OCI-LY7 (cell line): ENCODE measurements around the gene GTF2B. TPM values are rescaled to one million over a fixed set of nuclear protein-coding genes. Genes with fewer than 3 reads are reported as not detected.

Experiments used
- BruUV-seq: library from RNA; stranded (reverse); fragments of 400-500 nt; replicated peaks from 2 replicates; lab custom pipeline; 2021; lab: Mats Ljungman, UMichigan
- CTCF ChIA-PET: fragments of 300-600 bp; sonication (Branson Sonifier 250); formaldehyde crosslinking; loops from one replicate; lab custom pipeline; 2022; ENCODE audit warnings: antibody characterized with exemption; ENCODE audit not compliant: unreplicated experiment; lab: Charles Lee
- POLR2A ChIA-PET: fragments of 300-600 bp; sonication (Branson Sonifier 250); formaldehyde crosslinking; loops from one replicate; lab custom pipeline; 2022; ENCODE audit warnings: antibody characterized with exemption; lab: Charles Lee
- DNase-seq: peaks from one replicate; pipeline ENCODE4 v3.0.0-alpha.2; 2015; ENCODE audit warnings: low spot score
- H2AFZ ChIP-seq: fragments of 200-600 bp; sonication (generic), shearing (Covaris generic); 2 replicates; pipeline ENCODE4 v1.6.1; 2014; ENCODE audit warnings: mild to moderate bottlenecking, antibody characterized with exemption, low read length, moderate library complexity
- H3K27ac ChIP-seq: fragments of 200-600 bp; sonication (generic); 2 replicates; pipeline ENCODE4 v1.5.1; 2014; ENCODE audit warnings: mixed run types, low read depth, mild to moderate bottlenecking, moderate library complexity, low read length, inconsistent platforms; ENCODE audit not compliant: poor library complexity, severe bottlenecking
- H3K36me3 ChIP-seq: fragments of 200-600 bp; sonication (generic); 2 replicates; pipeline ENCODE4 v1.6.1; 2014; ENCODE audit warnings: mild to moderate bottlenecking, antibody characterized with exemption, low read length, moderate library complexity, mixed read lengths; ENCODE audit not compliant: insufficient read depth
- H3K4me1 ChIP-seq: fragments of 200-600 bp; sonication (generic); 2 replicates; pipeline ENCODE4 v1.5.1; 2014; ENCODE audit warnings: mild to moderate bottlenecking, low read length; ENCODE audit not compliant: insufficient read depth, poor library complexity, severe bottlenecking
- H3K4me2 ChIP-seq: fragments of 200-600 bp; sonication (generic); 2 replicates; pipeline ENCODE4 v1.6.1; 2014; ENCODE audit warnings: mild to moderate bottlenecking, low read length
- H3K4me3 ChIP-seq: fragments of 200-600 bp; sonication (generic); 2 replicates; pipeline ENCODE4 v1.5.1; 2014; ENCODE audit warnings: mild to moderate bottlenecking, low read depth, low read length; ENCODE audit not compliant: poor library complexity, severe bottlenecking
- H3K79me2 ChIP-seq: fragments of 200-600 bp; sonication (generic); 2 replicates; pipeline ENCODE4 v1.6.1; 2016; ENCODE audit warnings: low read depth, mild to moderate bottlenecking, low read length, moderate library complexity, mixed read lengths; ENCODE audit not compliant: insufficient read depth
- H3K9me2 ChIP-seq: fragments of 200-600 bp; sonication (generic); 2 replicates; pipeline ENCODE4 v1.6.1; 2016; ENCODE audit warnings: mild to moderate bottlenecking, low read length, mixed read lengths; ENCODE audit not compliant: insufficient read depth
- H3K9me3 ChIP-seq: fragments of 200-600 bp; sonication (generic); 2 replicates; pipeline ENCODE4 v1.6.1; 2014; ENCODE audit warnings: mild to moderate bottlenecking, mixed run types, low read length, mixed read lengths
- H4K20me1 ChIP-seq: fragments of 200-600 bp; sonication (generic); 2 replicates; pipeline ENCODE4 v1.6.1; 2014; ENCODE audit warnings: mild to moderate bottlenecking, antibody characterized with exemption, low read length, moderate library complexity, mixed read lengths; ENCODE audit not compliant: insufficient read depth
- EZH2phosphoT487 ChIP-seq: fragments of 200-600 bp; sonication (generic); IDR thresholded peaks from 2 replicates; pipeline ENCODE4 v1.6.1; 2018; ENCODE audit warnings: low read depth, borderline replicate concordance, mild to moderate bottlenecking, mixed run types, antibody characterized with exemption, low read length, moderate library complexity, mixed read lengths
- intact Hi-C: fragments of 100-400 bp; cut with micrococcal nuclease; formaldehyde crosslinking; loops from one replicate; pipeline ENCODE4 v1.10.0; 2022; ENCODE audit not compliant: unreplicated experiment
- total RNA-seq, 2 experiments: library from RNA; depleted of rRNA in 1 of 2; stranded (reverse); fragments of >200 nt in 1 of 2; shearing (Covaris generic) in 1 of 2; gene quantifications; 2 replicates each; pipeline ENCODE4 v1.2.3, GENCODE V29; 2014 to 2022
- TF ChIP-seq, protein P1 (sequence below): fragments of 200-600 bp; sonication (generic); conservative IDR thresholded peaks from 2 replicates; pipeline ENCODE4 v1.5.1; 2014; ENCODE audit warnings: mild to moderate bottlenecking, antibody characterized with exemption, low read length, moderate library complexity, mixed read lengths

The GTF2B gene
- total RNA-seq, 2 experiments from 2014 or later, result 28.9 to 40.3 TPM

GRCh38 chr1:88900883-88901282 lies 9.5 kb upstream of the GTF2B start:
- DNase-seq, result no peak
- H3K27ac ChIP-seq, result no peak overlapping the region
- CTCF ChIA-PET, result no interaction called here
- no peaks in the 10 kb centered on the region for H4K20me1 ChIP-seq
- no peak overlapping the region for H3K4me2 ChIP-seq
- intact Hi-C loops, result no loop called here
- H3K9me3 ChIP-seq, result no peaks in the 10 kb centered on the region
- H3K9me2 ChIP-seq, result no peaks in the 10 kb centered on the region
- no peaks in the 10 kb centered on the region for H3K36me3 ChIP-seq
- no peaks in the 10 kb centered on the region for H3K79me2 ChIP-seq
- H3K4me1 ChIP-seq, result no peaks in the 10 kb centered on the region
- no peak overlapping the region for H3K4me3 ChIP-seq
- POLR2A ChIA-PET, result no interaction called here
- no TSS peak for BruUV-seq
- TF ChIP-seq EZH2phosphoT487, result no peak
- TF ChIP-seq, protein P1, sequence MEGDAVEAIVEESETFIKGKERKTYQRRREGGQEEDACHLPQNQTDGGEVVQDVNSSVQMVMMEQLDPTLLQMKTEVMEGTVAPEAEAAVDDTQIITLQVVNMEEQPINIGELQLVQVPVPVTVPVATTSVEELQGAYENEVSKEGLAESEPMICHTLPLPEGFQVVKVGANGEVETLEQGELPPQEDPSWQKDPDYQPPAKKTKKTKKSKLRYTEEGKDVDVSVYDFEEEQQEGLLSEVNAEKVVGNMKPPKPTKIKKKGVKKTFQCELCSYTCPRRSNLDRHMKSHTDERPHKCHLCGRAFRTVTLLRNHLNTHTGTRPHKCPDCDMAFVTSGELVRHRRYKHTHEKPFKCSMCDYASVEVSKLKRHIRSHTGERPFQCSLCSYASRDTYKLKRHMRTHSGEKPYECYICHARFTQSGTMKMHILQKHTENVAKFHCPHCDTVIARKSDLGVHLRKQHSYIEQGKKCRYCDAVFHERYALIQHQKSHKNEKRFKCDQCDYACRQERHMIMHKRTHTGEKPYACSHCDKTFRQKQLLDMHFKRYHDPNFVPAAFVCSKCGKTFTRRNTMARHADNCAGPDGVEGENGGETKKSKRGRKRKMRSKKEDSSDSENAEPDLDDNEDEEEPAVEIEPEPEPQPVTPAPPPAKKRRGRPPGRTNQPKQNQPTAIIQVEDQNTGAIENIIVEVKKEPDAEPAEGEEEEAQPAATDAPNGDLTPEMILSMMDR, result no peak
- H2AFZ ChIP-seq, result no peak overlapping the region

- POLR2A ChIA-PET, result no interaction called here
- Histone ChIP-seq H3K4me1 (peaks cover 2% of the 10 kb centered on the region), H3K4me3 (no peak overlapping the region), H3K36me3 (no peaks in the 10 kb centered on the region), H2AFZ (no peak overlapping the region), H3K9me2 (no peaks in the 10 kb centered on the region), H3K9me3 (no peaks in the 10 kb centered on the region; the same call in 1 of the 2 replicates), H3K4me2 (no peak overlapping the region), H3K79me2 (no peaks in the 10 kb centered on the region), H4K20me1 (no peaks in the 10 kb centered on the region), H3K27ac (no peak overlapping the region)
- CTCF ChIA-PET, result no interaction called here
- no peak for DNase-seq
- no peak for TF ChIP-seq EZH2phosphoT487
- TF ChIP-seq, protein P1, result no peak
- intact Hi-C loops, result no loop called here
- no TSS peak for BruUV-seq
Observed at GRCh38 chr1:88897070-88897730, 5.8 kb upstream of the GTF2B start.

DNA sequence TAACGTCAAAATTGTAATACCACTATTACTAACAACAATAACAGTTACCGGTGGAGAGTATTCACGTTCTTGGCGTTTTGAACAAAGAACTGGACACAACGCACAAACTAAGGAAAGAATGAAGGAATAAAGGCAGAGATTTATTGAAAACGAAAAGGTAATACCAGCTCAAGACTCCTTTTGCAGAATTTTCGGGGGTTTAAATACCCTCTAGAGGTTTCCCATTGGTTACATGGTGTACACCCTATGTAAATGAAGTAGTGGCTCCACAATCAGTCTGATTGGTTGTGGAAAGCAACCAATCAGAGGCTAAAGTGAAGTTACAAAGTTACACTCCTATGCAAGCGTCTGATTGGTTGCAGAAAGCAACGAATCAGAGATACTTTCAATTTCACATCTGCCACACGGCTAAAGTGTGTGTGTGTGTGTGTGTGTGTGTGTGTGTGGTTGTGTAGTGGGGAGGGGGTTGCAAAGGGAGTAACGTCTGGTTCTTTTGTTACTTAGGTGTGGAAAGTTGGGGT lies 1.1 kb upstream of the GTF2B start:
- CTCF ChIA-PET, result no interaction called here

More for the DNA sequence above, 1.1 kb upstream of the GTF2B start:
- peak; percentile 68 for DNase-seq
- H3K4me1 ChIP-seq, result peaks cover 26% of the 10 kb centered on the region
- no peak for TF ChIP-seq EZH2phosphoT487
- TF ChIP-seq, protein P1, result no peak
- H3K4me2 ChIP-seq, result peak overlapping the region; percentile 100
- H3K27ac ChIP-seq, result no peak overlapping the region
- no peaks in the 10 kb centered on the region; the same call in 1 of the 2 replicates for H3K9me3 ChIP-seq
- BruUV-seq, result no TSS peak
- H3K4me3 ChIP-seq, result peak overlapping the region; percentile 96
- H3K79me2 ChIP-seq, result peaks cover 39% of the 10 kb centered on the region
- intact Hi-C loops, result no loop called here
- POLR2A ChIA-PET, result interaction anchor here (0.6 to 2.2 kb wide), 4 partner anchors 16 to 208 kb away, joined by 3 to 17 read pairs (median 4); partner anchors contain the start of gene PKN2
- no peaks in the 10 kb centered on the region for H3K9me2 ChIP-seq
- peak overlapping the region; percentile 85; the same call in 1 of the 2 replicates for H2AFZ ChIP-seq
- H4K20me1 ChIP-seq, result peaks cover 25% of the 10 kb centered on the region
- H3K36me3 ChIP-seq, result peaks cover 21% of the 10 kb centered on the region; the same call in 1 of the 2 replicates
